HEK293 (cell line): ENCODE data around the gene LPP.

Experiments used
- CTCF ChIA-PET: fragments of 350-600 bp; formaldehyde crosslinking; extraction: SDS; loops from one replicate; lab custom pipeline; 2021; ENCODE audit warnings: antibody characterized with exemption; lab: Yijun Ruan, JAX
- POLR2A ChIA-PET: fragments of 300-600 bp; formaldehyde crosslinking; extraction: SDS; loops from one replicate; lab custom pipeline; 2020; ENCODE audit warnings: antibody characterized with exemption, inconsistent platforms; lab: Yijun Ruan, JAX
- H3K27ac ChIP-seq: fragments of 200-500 bp; sonication (Bioruptor generic); 2 replicates; pipeline ENCODE4 v1.5.1; 2014; ENCODE audit warnings: low read depth, low read length, control low read depth, inconsistent platforms; ENCODE audit errors: extremely low read depth
- H3K36me3 ChIP-seq, 2 experiments: fragments of 200-500 bp in 1 of 2; sonication (Bioruptor generic) in 1 of 2; 1 replicate in 1 of 2; 2 replicates in 1 of 2; pipeline ENCODE4 v1.5.1; 2014 to 2017; ENCODE audit warnings: inconsistent platforms in 2 of 2, low read length in 2 of 2; ENCODE audit not compliant: control insufficient read depth in 2 of 2, insufficient read depth in 1 of 2
- H3K4me1 ChIP-seq: fragments of 200-500 bp; sonication (Bioruptor generic); 2 replicates; pipeline ENCODE4 v1.5.1; 2014; ENCODE audit warnings: mild to moderate bottlenecking, low read length, inconsistent platforms; ENCODE audit not compliant: control insufficient read depth, insufficient read depth
- H3K4me3 ChIP-seq: 2 replicates; pipeline ENCODE4 v1.5.1; 2011; ENCODE audit warnings: low read depth, mild to moderate bottlenecking, control low read depth, low read length, moderate library complexity
- H3K9me3 ChIP-seq: fragments of 200-500 bp; sonication (Bioruptor generic); 2 replicates; pipeline ENCODE4 v1.5.1; 2014; ENCODE audit warnings: low read depth, low read length, inconsistent platforms; ENCODE audit not compliant: control insufficient read depth, insufficient read depth
- CTCF ChIP-seq: fragments of 450-650 bp; formaldehyde crosslinking; IDR thresholded peaks from 2 replicates; pipeline ENCODE4 v1.5.1; 2016; ENCODE audit warnings: missing biosample characterization, missing genetic modification characterization
- KLF10 ChIP-seq: fragments of 450-650 bp; IDR thresholded peaks from 2 replicates; pipeline ENCODE4 v1.5.1; 2018; ENCODE audit warnings: missing biosample characterization, mild to moderate bottlenecking, missing genetic modification characterization
- KLF16 ChIP-seq: fragments of 450-650 bp; formaldehyde crosslinking; IDR thresholded peaks from 2 replicates; pipeline ENCODE4 v1.5.1; 2017; ENCODE audit warnings: missing biosample characterization, missing genetic modification characterization
- KLF17 ChIP-seq: fragments of 450-650 bp; formaldehyde crosslinking; IDR thresholded peaks from 2 replicates; pipeline ENCODE4 v1.5.1; 2016; ENCODE audit warnings: missing biosample characterization, missing genetic modification characterization
- PATZ1 ChIP-seq: fragments of 450-650 bp; formaldehyde crosslinking; IDR thresholded peaks from 2 replicates; pipeline ENCODE4 v1.5.1; 2016; ENCODE audit warnings: missing biosample characterization, missing genetic modification characterization
- PBX3 ChIP-seq: sonication (generic); formaldehyde crosslinking; IDR thresholded peaks from 2 replicates; pipeline ENCODE4 v1.8.1; 2022; ENCODE audit warnings: mild to moderate bottlenecking, moderate library complexity, missing genetic modification reagents
- PRDM10 ChIP-seq: fragments of 450-650 bp; formaldehyde crosslinking; IDR thresholded peaks from 2 replicates; pipeline ENCODE4 v1.5.1; 2016; ENCODE audit warnings: missing biosample characterization, missing genetic modification characterization
- REST ChIP-seq: fragments of 450-650 bp; formaldehyde crosslinking; IDR thresholded peaks from 2 replicates; pipeline ENCODE4 v1.5.1; 2016; ENCODE audit warnings: missing biosample characterization, missing genetic modification characterization
- ZNF416 ChIP-seq: fragments of 450-650 bp; formaldehyde crosslinking; IDR thresholded peaks from 2 replicates; pipeline ENCODE4 v1.5.1; 2016; ENCODE audit warnings: missing biosample characterization, missing genetic modification characterization
- ZNF518A ChIP-seq: fragments of 450-650 bp; formaldehyde crosslinking; conservative IDR thresholded peaks from 2 replicates; pipeline ENCODE4 v1.5.1; 2016; ENCODE audit warnings: low read depth, missing biosample characterization, missing genetic modification characterization
- ZNF530 ChIP-seq: fragments of 450-650 bp; formaldehyde crosslinking; IDR thresholded peaks from 2 replicates; pipeline ENCODE4 v1.5.1; 2016; ENCODE audit warnings: low read depth, missing biosample characterization, missing genetic modification characterization
- ZNF596 ChIP-seq: fragments of 450-650 bp; IDR thresholded peaks from 2 replicates; pipeline ENCODE4 v1.5.0; 2018; ENCODE audit warnings: missing biosample characterization, mild to moderate bottlenecking, missing genetic modification characterization, moderate library complexity
- ZNF610 ChIP-seq: fragments of 450-650 bp; formaldehyde crosslinking; IDR thresholded peaks from 2 replicates; pipeline ENCODE4 v1.5.1; 2016; ENCODE audit warnings: missing biosample characterization, missing genetic modification characterization, borderline replicate concordance
- ZNF654 ChIP-seq: fragments of 450-650 bp; formaldehyde crosslinking; IDR thresholded peaks from 2 replicates; pipeline ENCODE4 v1.5.1; 2016; ENCODE audit warnings: low read depth, missing biosample characterization, missing genetic modification characterization
- ZNF660 ChIP-seq: fragments of 450-650 bp; IDR thresholded peaks from 2 replicates; pipeline ENCODE4 v1.5.1; 2018; ENCODE audit warnings: missing biosample characterization, mild to moderate bottlenecking, missing genetic modification characterization
- ZNF670 ChIP-seq: fragments of 450-650 bp; formaldehyde crosslinking; IDR thresholded peaks from 2 replicates; pipeline ENCODE4 v1.5.1; 2016; ENCODE audit warnings: missing biosample characterization, missing genetic modification characterization, low read depth
- ZNF677 ChIP-seq: fragments of 450-650 bp; IDR thresholded peaks from 2 replicates; pipeline ENCODE4 v1.5.0; 2018; ENCODE audit warnings: missing biosample characterization, mild to moderate bottlenecking, missing genetic modification characterization, moderate library complexity

Gene LPP

GRCh38 chr3:188786424-188786823 lies 632.5 kb downstream of the LPP start (continued):
- TF ChIP-seq CTCF (tag by site-specific recombination) (no peak), KLF10 (tag by site-specific recombination) (no peak)
- TF ChIP-seq, all 188 proteins: peak for 0

- POLR2A ChIA-PET, result no interaction called here
- Histone ChIP-seq H3K36me3 (no peaks in the 10 kb centered on the region), H3K4me3 (no peak overlapping the region), H3K27ac (no peak overlapping the region), H3K9me3 (no peaks in the 10 kb centered on the region), H3K4me1 (no peaks in the 10 kb centered on the region)
- CTCF ChIA-PET, result no interaction called here
- TF ChIP-seq ZNF416 (tag by site-specific recombination), result no peak
- TF ChIP-seq PRDM10 (tag by site-specific recombination), result peak; percentile 70; the same call in 1 of the 2 replicates
- no peak for TF ChIP-seq PBX3 (CRISPR knock-in tag)
- no peak for TF ChIP-seq PATZ1 (tag by site-specific recombination)
- 0 out of 2 replicates have a peak, but pooled peaks have one; percentile 12 for TF ChIP-seq ZNF518A (tag by site-specific recombination)
- TF ChIP-seq ZNF610 (tag by site-specific recombination), result no peak
- TF ChIP-seq REST (tag by site-specific recombination), result no peak
- no peak for TF ChIP-seq KLF16
- TF ChIP-seq ZNF670, result no peak
- no peak for TF ChIP-seq ZNF530 (tag by site-specific recombination)
- TF ChIP-seq ZNF660 (tag by site-specific recombination), result no peak
- TF ChIP-seq ZNF596 (tag by site-specific recombination), result no peak
- no peak for TF ChIP-seq ZNF654 (tag by site-specific recombination)
- no peak for TF ChIP-seq ZNF677 (tag by site-specific recombination)
- no peak for TF ChIP-seq KLF17 (tag by site-specific recombination)
Measured at GRCh38 chr3:188788621-188789081, 634.7 kb downstream of the LPP start.
